ENCODE results near the gene LCP2. TPM values are rescaled to one million over a fixed set of nuclear protein-coding genes. Genes with fewer than 3 reads are reported as not detected.

The LCP2 gene
- total and polyA plus RNA-seq, 5 experiments from 2014 or later = 119 to 311 (median 227) TPM

- POLR2A ChIA-PET = interaction anchor here (0.8 to 23.9 kb wide), 13 partner anchors 11 to 65 kb away, joined by 3 to 687 read pairs (median 7); no protein-coding TSS in a partner anchor
- Mint-ChIP-seq H3K27ac (peak overlapping the region; percentile 92 to 99 (median 96)), H3K4me1 (peaks cover 63 to 97% (median 78%) of the 10 kb centered on the region in 4 donors), H3K4me3 (peak overlapping the region; percentile 97 to 100 (median 99)), H3K27me3 (no peaks in the 10 kb centered on the region), H3K36me3 (peaks cover 66 to 92% (median 81%) of the 10 kb centered on the region in 3 donors), H3K9me3 (no peaks in the 10 kb centered on the region)
- ATAC-seq = no peak
- DNase-seq = no peak
Observed at GRCh38 chr5:170292179-170293104, 5.1 kb downstream of the LCP2 start.

GRCh38 chr5:170290498-170290897 is 7.1 kb downstream of the LCP2 start:
- peaks cover 55 to 100% (median 82%) of the 10 kb centered on the region in 3 donors for H3K36me3 Mint-ChIP-seq
- DNase-seq (no peak), ATAC-seq (no peak)
- H3K4me1 Mint-ChIP-seq = peaks cover 73 to 99% (median 93%) of the 10 kb centered on the region in 4 donors
- no peaks in the 10 kb centered on the region for H3K9me3 Mint-ChIP-seq
- H3K27ac Mint-ChIP-seq = peak overlapping the region; percentile 92 to 99 (median 96)
- H3K27me3 Mint-ChIP-seq = no peaks in the 10 kb centered on the region
- H3K4me3 Mint-ChIP-seq = peak overlapping the region; percentile 31 to 100 (median 98)
- POLR2A ChIA-PET = interaction anchor here (0.7 to 23.9 kb wide), 7 partner anchors 10 to 485 kb away, joined by 4 to 687 read pairs (median 8); no protein-coding TSS in a partner anchor

- ATAC-seq = no peak
- peaks cover 51 to 100% (median 82%) of the 10 kb centered on the region in 3 donors for H3K36me3 Mint-ChIP-seq
- H3K9me3 Mint-ChIP-seq = no peaks in the 10 kb centered on the region
- H3K27ac Mint-ChIP-seq = peak overlapping the region; percentile 92 to 99 (median 96)
- peaks cover 74 to 100% (median 97%) of the 10 kb centered on the region in 4 donors for H3K4me1 Mint-ChIP-seq
- H3K27me3 Mint-ChIP-seq = no peaks in the 10 kb centered on the region
- POLR2A ChIA-PET = interaction anchor here (0.9 to 23.9 kb wide), 11 partner anchors 7 to 44 kb away, joined by 3 to 687 read pairs (median 9); partner anchors contain the start of gene LCP2
- peak overlapping the region; percentile 62 to 100 (median 97) for H3K4me3 Mint-ChIP-seq
- no peak for DNase-seq
Observed at GRCh38 chr5:170289764-170290163, 7.8 kb downstream of the LCP2 start.

GRCh38 chr5:170289121-170289520 is 8.5 kb downstream of the LCP2 start:
- Mint-ChIP-seq H3K27ac (peak overlapping the region; percentile 92 to 99 (median 96)), H3K9me3 (peaks cover 0 to 4% (median 0%) of the 10 kb centered on the region in 9 donors), H3K27me3 (no peaks in the 10 kb centered on the region), H3K36me3 (peaks cover 52 to 100% (median 82%) of the 10 kb centered on the region in 3 donors), H3K4me1 (peaks cover 76 to 100% (median 98%) of the 10 kb centered on the region in 4 donors), H3K4me3 (peak overlapping the region; percentile 62 to 100 (median 97))
- DNase-seq = no peak
- no peak for ATAC-seq
- POLR2A ChIA-PET = interaction anchor here (0.9 to 23.9 kb wide), 10 partner anchors 7 to 45 kb away, joined by 3 to 687 read pairs (median 6); partner anchors contain the start of gene LCP2

GRCh38 chr5:170288551-170288950 is 9.0 kb downstream of the LCP2 start:
- H3K4me3 Mint-ChIP-seq = peak overlapping the region; percentile 61 to 100 (median 97)
- POLR2A ChIA-PET = interaction anchor here (0.9 to 23.9 kb wide), 9 partner anchors 8 to 46 kb away, joined by 3 to 687 read pairs (median 9); partner anchors contain the start of gene LCP2
- peaks cover 47 to 99% (median 80%) of the 10 kb centered on the region in 3 donors for H3K36me3 Mint-ChIP-seq

GRCh38 chr5:170288151-170288550 is 9.4 kb downstream of the LCP2 start:
- ATAC-seq (no peak), DNase-seq (no peak)
- H3K27ac Mint-ChIP-seq = peak overlapping the region; percentile 92 to 99 (median 96)
- peaks cover 78 to 100% (median 99%) of the 10 kb centered on the region in 4 donors for H3K4me1 Mint-ChIP-seq
- no peaks in the 10 kb centered on the region for H3K27me3 Mint-ChIP-seq
- POLR2A ChIA-PET = interaction anchor here (0.7 to 23.9 kb wide), 10 partner anchors 8 to 46 kb away, joined by 3 to 687 read pairs (median 8); partner anchors contain the start of gene LCP2
- H3K4me3 Mint-ChIP-seq = peak overlapping the region; percentile 61 to 100 (median 97)
- peaks cover 0 to 4% (median 0%) of the 10 kb centered on the region in 9 donors for H3K9me3 Mint-ChIP-seq
- peaks cover 44 to 99% (median 83%) of the 10 kb centered on the region in 3 donors for H3K36me3 Mint-ChIP-seq

More at GRCh38 chr5:170288551-170288950, 9.0 kb downstream of the LCP2 start:
- no peak for ATAC-seq
- Mint-ChIP-seq H3K27me3 (no peaks in the 10 kb centered on the region), H3K9me3 (peaks cover 0 to 4% (median 0%) of the 10 kb centered on the region in 9 donors), H3K4me1 (peaks cover 76 to 100% (median 99%) of the 10 kb centered on the region in 4 donors), H3K27ac (peak overlapping the region; percentile 92 to 99 (median 96))
- DNase-seq = no peak

- peak overlapping the region; percentile 92 to 99 (median 96) for H3K27ac Mint-ChIP-seq
- H3K27me3 Mint-ChIP-seq = no peaks in the 10 kb centered on the region
- peak overlapping the region; percentile 29 to 99 (median 80) for H3K4me3 Mint-ChIP-seq
- H3K36me3 Mint-ChIP-seq = peaks cover 38 to 99% (median 80%) of the 10 kb centered on the region in 3 donors
- peaks cover 0 to 4% (median 0%) of the 10 kb centered on the region in 9 donors for H3K9me3 Mint-ChIP-seq
- H3K4me1 Mint-ChIP-seq = peaks cover 79 to 100% (median 99%) of the 10 kb centered on the region in 4 donors
- ATAC-seq (peak in 1 of 2 donors; percentile 3), DNase-seq (no peak)
- POLR2A ChIA-PET = interaction anchor here (0.7 to 23.9 kb wide), 8 partner anchors 9 to 47 kb away, joined by 4 to 687 read pairs (median 10); partner anchors contain the start of gene LCP2
Observed at GRCh38 chr5:170287532-170287931, 10.0 kb downstream of the LCP2 start.

GRCh38 chr5:170286386-170286925 is 11.1 kb downstream of the LCP2 start:
- Mint-ChIP-seq H3K9me3 (peaks cover 0 to 4% (median 0%) of the 10 kb centered on the region in 9 donors), H3K36me3 (peaks cover 28 to 99% (median 79%) of the 10 kb centered on the region in 3 donors), H3K27ac (peak overlapping the region; percentile 92 to 99 (median 96)), H3K27me3 (no peaks in the 10 kb centered on the region), H3K4me1 (peaks cover 81 to 100% (median 99%) of the 10 kb centered on the region in 4 donors), H3K4me3 (peak overlapping the region in 9 of 10 donors; percentile 51 to 99 (median 82))
- POLR2A ChIA-PET = interaction anchor here (0.8 to 23.9 kb wide), 6 partner anchors 9 to 44 kb away, joined by 3 to 687 read pairs (median 8); partner anchors contain the start of gene LCP2
- DNase-seq (no peak), ATAC-seq (no peak)

- DNase-seq (no peak), ATAC-seq (no peak)
- H3K27me3 Mint-ChIP-seq = no peaks in the 10 kb centered on the region
- peaks cover 27 to 97% (median 73%) of the 10 kb centered on the region in 3 donors for H3K36me3 Mint-ChIP-seq
- H3K4me1 Mint-ChIP-seq = peaks cover 77 to 100% (median 98%) of the 10 kb centered on the region in 4 donors
- H3K9me3 Mint-ChIP-seq = peaks cover 0 to 4% (median 0%) of the 10 kb centered on the region in 9 donors
- peak overlapping the region; percentile 92 to 99 (median 96) for H3K27ac Mint-ChIP-seq
- POLR2A ChIA-PET = interaction anchor here (0.9 to 23.9 kb wide), 5 partner anchors 8 to 45 kb away, joined by 3 to 687 read pairs (median 5); partner anchors contain the start of gene LCP2
- peak overlapping the region; percentile 26 to 99 (median 80) for H3K4me3 Mint-ChIP-seq
Observed at GRCh38 chr5:170285181-170285580, 12.4 kb downstream of the LCP2 start.

GRCh38 chr5:170284231-170284630 is 13.3 kb downstream of the LCP2 start:
- DNase-seq = no peak
- ATAC-seq = no peak
- peaks cover 77 to 100% (median 98%) of the 10 kb centered on the region in 4 donors for H3K4me1 Mint-ChIP-seq
- H3K4me3 Mint-ChIP-seq = peak overlapping the region; percentile 26 to 99 (median 76)
- H3K9me3 Mint-ChIP-seq = peaks cover 0 to 4% (median 0%) of the 10 kb centered on the region in 9 donors
- peak overlapping the region; percentile 92 to 99 (median 96) for H3K27ac Mint-ChIP-seq
- H3K36me3 Mint-ChIP-seq = peaks cover 19 to 90% (median 67%) of the 10 kb centered on the region in 3 donors
- POLR2A ChIA-PET = interaction anchor here (0.7 to 15.0 kb wide), 7 partner anchors 10 to 1852 kb away, joined by 3 to 687 read pairs (median 5); partner anchors contain the start of gene LCP2
- no peaks in the 10 kb centered on the region for H3K27me3 Mint-ChIP-seq

GRCh38 chr5:170283296-170283695 is 14.3 kb downstream of the LCP2 start:
- H3K4me1 Mint-ChIP-seq = peaks cover 73 to 100% (median 97%) of the 10 kb centered on the region in 4 donors
- ATAC-seq (no peak), DNase-seq (no peak)
- POLR2A ChIA-PET = interaction anchor here (0.9 to 15.0 kb wide), 8 partner anchors 9 to 58 kb away, joined by 3 to 687 read pairs (median 12); partner anchors contain the start of gene LCP2
- peak overlapping the region; percentile 92 to 99 (median 96) for H3K27ac Mint-ChIP-seq
- H3K36me3 Mint-ChIP-seq = peaks cover 16 to 80% (median 60%) of the 10 kb centered on the region in 3 donors
- no peaks in the 10 kb centered on the region for H3K27me3 Mint-ChIP-seq
- peak overlapping the region; percentile 51 to 97 (median 80) for H3K4me3 Mint-ChIP-seq
- peaks cover 0 to 4% (median 0%) of the 10 kb centered on the region in 9 donors for H3K9me3 Mint-ChIP-seq

All from naive thymus-derived CD8-positive, alpha-beta T cell (primary cell).